Measurements from ENCODE around the gene GGA3. TPM values are rescaled to one million over a fixed set of nuclear protein-coding genes. Genes with fewer than 3 reads are reported as not detected.
A peak's percentile ranks its signal among the peaks of the same experiment; 100 is the strongest.

The GGA3 gene
- total and polyA plus RNA-seq, 8 donors = 9.5 to 94.5 (median 27.2) TPM

GRCh38 chr17:75238684-75239191 is 22.7 kb downstream of the GGA3 start:
- H3K27ac ChIP-seq = peak overlapping the region in 1 of 5 donors; percentile 9

GRCh38 chr17:75238020-75238580 is 23.3 kb downstream of the GGA3 start:
- H3K9me3 ChIP-seq = no peaks in the 10 kb centered on the region
- TF ChIP-seq POLR2A (IDR thresholded peaks at IDR 0.05) = no peak
- no peak for TF ChIP-seq EP300 (IDR thresholded peaks at IDR 0.05)
- no peak for TF ChIP-seq CTCF (IDR thresholded peaks at IDR 0.05)
- no peak for TF ChIP-seq POLR2AphosphoS5 (IDR thresholded peaks at IDR 0.05)
- 69 to 72% (median 70%) methylated on average over 11 of the region's 11 CpGs for WGBS, 5 donors
- no peak overlapping the region for H3K27ac ChIP-seq
- no peak for DNase-seq
- no peak overlapping the region for H3K4me3 ChIP-seq
- peaks cover 82 to 100% (median 100%) of the 10 kb centered on the region in 4 donors for H3K36me3 ChIP-seq
- H3K4me1 ChIP-seq = peaks cover 0 to 16% (median 6%) of the 10 kb centered on the region in 4 donors
- intact Hi-C loops (cut with DNase I; ENCODE audit: low total_unique reads) = no loop called here
- no peaks in the 10 kb centered on the region for H3K27me3 ChIP-seq

More at GRCh38 chr17:75238684-75239191, 22.7 kb downstream of the GGA3 start:
- no peaks in the 10 kb centered on the region for H3K27me3 ChIP-seq
- peaks cover 0 to 16% (median 6%) of the 10 kb centered on the region in 4 donors for H3K4me1 ChIP-seq
- WGBS, 5 donors = 29 to 56% (median 49%) methylated on average over 12 to 13 of the region's 13 CpGs
- peak; percentile 57 to 85 for DNase-seq
- H3K36me3 ChIP-seq = peaks cover 87 to 100% (median 100%) of the 10 kb centered on the region in 4 donors
- no peak overlapping the region for H3K4me3 ChIP-seq
- no peaks in the 10 kb centered on the region for H3K9me3 ChIP-seq
- intact Hi-C loops (cut with DNase I; ENCODE audit: low total_unique reads) = no loop called here
- peak in 1 of 3 donors; percentile 54 for TF ChIP-seq POLR2AphosphoS5 (IDR thresholded peaks at IDR 0.05)
- no peak for TF ChIP-seq EP300 (IDR thresholded peaks at IDR 0.05)
- no peak for TF ChIP-seq POLR2A (IDR thresholded peaks at IDR 0.05)
- peak in 5 of 7 experiments; percentile 57 to 77 (median 70) for TF ChIP-seq CTCF (IDR thresholded peaks at IDR 0.05)

GRCh38 chr17:75237100-75238014 is 24.0 kb downstream of the GGA3 start:
- peaks cover 82 to 100% (median 100%) of the 10 kb centered on the region in 4 donors for H3K36me3 ChIP-seq
- 75 to 91% (median 81%) methylated on average over 10 to 12 of the region's 12 CpGs for WGBS, 5 donors

More at GRCh38 chr17:75237100-75238014, 24.0 kb downstream of the GGA3 start:
- H3K4me1 ChIP-seq = peaks cover 0 to 15% (median 6%) of the 10 kb centered on the region in 4 donors
- H3K4me3 ChIP-seq = no peak overlapping the region
- H3K27ac ChIP-seq = no peak overlapping the region
- TF ChIP-seq POLR2AphosphoS5 (IDR thresholded peaks at IDR 0.05) = no peak
- TF ChIP-seq CTCF (IDR thresholded peaks at IDR 0.05) = no peak
- no peak for TF ChIP-seq EP300 (IDR thresholded peaks at IDR 0.05)
- TF ChIP-seq POLR2A (IDR thresholded peaks at IDR 0.05) = no peak
- no peaks in the 10 kb centered on the region for H3K9me3 ChIP-seq
- intact Hi-C loops (cut with DNase I; ENCODE audit: low total_unique reads) = no loop called here
- no peak for DNase-seq
- no peaks in the 10 kb centered on the region for H3K27me3 ChIP-seq

Measured in stomach (tissue), 9 donors.